Activated T-cell treated with anti-CD3 and anti-CD28 coated beads for 48 hours (primary cell): ENCODE measurements around the gene WDR4.
"Not testable (repeated sequence)": the region's sequence is repeated elsewhere in the genome, so short reads cannot be mapped to it uniquely, and the experiment has no call there.

Experiments used
- DNase-seq: peaks from one replicate; pipeline ENCODE4 v3.0.0-alpha.2; 2020; ENCODE audit warnings: low read depth

The WDR4 gene

GRCh38 chr21:42839271-42840231 lies 39.8 kb downstream of the WDR4 start:
- no peak for DNase-seq

- not testable (repeated sequence) for DNase-seq
These were observed 41.1 kb downstream of the WDR4 start for GRCh38 chr21:42838212-42838690.

DNA sequence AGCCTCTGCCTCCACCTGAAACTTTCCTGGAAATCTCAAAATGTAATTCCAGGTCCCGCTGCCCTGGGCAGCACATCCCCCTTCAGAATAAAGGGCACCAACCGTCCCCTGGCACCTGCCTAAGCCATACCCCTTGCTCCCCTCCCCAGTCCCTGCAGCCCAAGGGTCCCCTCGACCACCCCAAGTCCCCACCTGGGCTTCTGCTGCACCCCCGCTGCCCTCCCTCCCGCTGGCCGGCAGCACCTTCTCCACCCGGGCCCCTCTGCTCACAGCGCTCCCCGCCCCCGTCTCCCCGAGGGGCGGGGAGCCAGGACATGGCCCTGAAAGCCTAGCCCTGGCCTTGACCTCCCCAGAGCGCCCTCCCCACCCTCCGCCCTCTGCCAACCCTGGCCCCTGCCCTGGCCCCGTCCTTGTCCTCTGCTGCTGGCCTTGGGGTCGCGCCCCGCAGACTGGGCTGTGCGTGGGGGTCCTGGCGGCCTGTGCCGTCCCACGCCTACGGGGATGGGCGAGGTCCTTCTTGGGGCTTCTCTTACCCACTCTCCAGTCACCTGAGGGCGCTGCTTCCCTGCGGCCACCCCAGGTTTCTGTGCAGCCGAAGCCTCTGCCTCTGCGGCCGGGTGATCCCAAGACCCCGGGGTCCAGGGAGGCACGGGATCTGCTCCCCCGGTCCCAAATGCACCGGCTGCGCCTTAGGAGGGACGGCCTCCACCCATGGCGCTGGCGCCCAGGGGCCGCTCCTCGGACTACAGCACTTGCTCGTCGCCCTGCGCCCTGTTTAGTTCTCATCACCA lies 41.7 kb downstream of the WDR4 start:
- DNase-seq: no peak

DNA sequence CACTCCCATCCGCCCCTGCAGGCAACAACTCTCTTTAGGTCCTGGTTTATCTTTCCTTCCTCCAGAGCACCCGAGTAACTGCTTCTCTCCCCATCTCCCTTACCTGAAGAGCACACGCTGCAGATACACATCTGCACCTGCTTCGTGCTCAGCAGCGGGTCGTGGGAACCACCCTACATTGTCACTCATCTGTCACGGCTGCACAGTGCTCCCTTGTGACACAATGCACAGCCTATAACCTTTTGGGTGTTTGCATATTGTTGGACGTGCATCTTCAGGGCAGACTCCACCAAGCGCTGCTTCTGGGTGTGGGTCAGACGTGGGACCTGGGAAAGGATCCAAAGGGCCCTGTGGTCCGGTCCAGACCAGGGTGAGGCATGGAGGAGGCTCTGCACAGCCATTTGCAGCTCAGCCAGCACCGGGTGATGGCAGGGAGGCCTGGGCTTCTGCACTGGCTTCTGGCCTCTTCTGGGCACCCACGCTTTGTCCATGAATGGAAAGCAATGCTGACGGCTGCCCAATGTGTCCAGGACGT lies 42.5 kb downstream of the WDR4 start:
- no peak for DNase-seq

- DNase-seq: no peak
These were observed 43.0 kb downstream of the WDR4 start for GRCh38 chr21:42836402-42836666.

- no peak for DNase-seq
These were observed 43.5 kb downstream of the WDR4 start for GRCh38 chr21:42835611-42836401.

DNA sequence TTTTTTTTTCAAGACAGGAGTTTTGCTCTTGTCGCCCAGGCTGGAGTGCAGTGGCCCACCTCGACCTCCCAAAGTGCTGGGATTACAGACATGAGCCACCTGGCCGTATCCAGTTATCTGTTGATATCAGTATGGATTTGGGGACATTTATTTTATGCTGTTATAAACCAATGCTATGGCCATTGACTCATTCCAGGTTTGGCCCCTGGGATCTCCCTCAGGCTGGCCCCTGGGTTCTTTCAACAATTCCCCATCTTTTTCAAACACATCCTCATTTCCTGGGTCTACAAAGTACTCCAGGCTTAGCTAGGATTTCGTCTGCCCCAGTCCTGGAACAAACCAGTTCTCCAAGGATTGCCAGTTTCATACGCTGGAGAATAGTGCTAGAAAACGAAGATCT lies 44.1 kb downstream of the WDR4 start:
- no peak for DNase-seq

GRCh38 chr21:42834726-42835191 lies 44.6 kb downstream of the WDR4 start:
- DNase-seq: no peak

DNA sequence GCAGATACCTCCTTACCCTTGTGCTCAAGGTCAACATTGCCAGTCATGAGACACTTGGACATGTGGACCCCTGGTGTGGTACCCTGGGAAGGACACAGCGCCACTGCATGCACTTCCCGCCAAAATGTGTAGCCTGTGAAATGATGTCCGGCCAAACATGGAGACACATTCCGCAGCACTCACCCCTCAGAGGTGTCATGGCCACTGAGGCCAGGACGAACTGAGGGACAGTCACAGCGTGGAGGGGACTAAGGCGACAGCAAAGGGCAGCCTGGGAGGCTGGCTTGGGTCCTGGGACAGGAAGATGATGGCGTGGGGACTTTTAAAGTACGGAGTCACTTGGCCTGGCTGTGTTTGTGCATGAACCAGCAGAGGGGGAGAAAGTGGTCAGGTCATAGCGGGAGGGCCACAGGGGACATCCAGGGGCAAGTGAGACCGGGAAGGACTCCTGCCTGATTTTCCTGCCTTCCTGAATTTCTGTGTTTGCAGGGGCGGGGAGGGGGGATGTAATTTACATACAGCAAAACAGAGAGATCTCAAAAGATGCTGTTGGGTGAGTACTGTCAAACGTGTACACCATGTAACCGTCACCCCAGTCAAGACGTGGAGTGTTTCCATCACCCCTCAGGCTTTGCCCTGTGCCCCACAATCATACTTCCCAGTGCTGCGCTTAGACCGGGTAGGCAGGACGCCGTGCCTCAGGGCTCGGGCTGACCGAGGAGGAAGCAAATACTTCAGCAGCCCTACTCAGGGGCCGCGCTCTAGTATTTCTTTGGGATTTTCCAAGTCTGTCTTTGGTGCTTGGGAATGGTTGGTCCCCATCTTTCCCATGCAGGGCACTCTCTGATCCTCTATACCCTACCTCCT lies 45.2 kb downstream of the WDR4 start:
- no peak for DNase-seq

- DNase-seq: peak; percentile 59
These were observed 45.9 kb downstream of the WDR4 start for GRCh38 chr21:42833439-42833815.

GRCh38 chr21:42832321-42832630 lies 47.1 kb downstream of the WDR4 start:
- not testable (repeated sequence) for DNase-seq

DNA sequence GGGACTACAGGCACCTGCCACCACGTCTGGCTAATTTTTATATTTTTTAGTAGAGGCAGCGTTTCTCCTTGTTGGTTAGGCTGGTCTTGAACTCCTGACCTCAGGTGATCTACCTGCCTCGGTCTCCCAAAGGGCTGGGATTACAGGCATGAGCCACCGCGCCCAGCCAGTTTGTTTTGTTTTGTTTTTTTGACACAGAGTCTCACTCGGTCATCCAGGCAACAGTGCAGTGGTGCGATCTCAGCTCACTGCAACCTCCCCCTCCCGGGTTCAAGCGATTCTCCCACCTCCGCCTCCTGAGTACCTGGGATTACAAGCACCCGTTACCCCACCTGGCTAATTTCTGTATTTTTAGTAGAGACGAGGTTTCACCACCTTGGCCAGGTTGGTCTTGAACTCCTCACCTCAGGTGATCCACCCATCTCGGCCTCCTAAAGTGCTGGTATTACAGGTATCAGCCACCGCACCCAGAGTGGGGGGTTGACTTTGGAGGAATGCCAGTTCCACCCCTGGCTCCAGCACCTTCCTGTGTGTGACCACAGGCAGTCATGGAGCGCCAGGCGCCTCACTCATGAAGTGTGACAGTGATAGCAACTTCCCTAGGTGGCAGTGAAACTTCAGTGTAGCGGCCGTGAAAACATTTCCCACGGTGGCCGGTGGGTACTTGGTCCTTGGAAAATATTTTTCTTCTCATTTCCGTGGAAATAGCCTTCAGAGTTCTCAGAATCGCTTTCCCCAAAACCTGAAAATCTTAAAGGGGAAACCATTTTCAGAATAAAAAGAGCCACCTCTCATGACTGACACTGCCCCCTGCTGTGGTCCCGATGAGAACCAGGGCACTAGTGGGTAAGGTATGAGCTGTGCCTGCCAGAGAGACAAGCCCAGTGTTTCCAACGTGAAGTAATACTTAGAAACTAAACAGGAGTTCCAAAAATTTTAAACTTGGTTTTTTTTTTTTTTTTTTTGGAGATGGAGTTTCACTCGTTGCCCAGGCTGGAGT lies 48.6 kb downstream of the WDR4 start:
- no peak for DNase-seq

DNA sequence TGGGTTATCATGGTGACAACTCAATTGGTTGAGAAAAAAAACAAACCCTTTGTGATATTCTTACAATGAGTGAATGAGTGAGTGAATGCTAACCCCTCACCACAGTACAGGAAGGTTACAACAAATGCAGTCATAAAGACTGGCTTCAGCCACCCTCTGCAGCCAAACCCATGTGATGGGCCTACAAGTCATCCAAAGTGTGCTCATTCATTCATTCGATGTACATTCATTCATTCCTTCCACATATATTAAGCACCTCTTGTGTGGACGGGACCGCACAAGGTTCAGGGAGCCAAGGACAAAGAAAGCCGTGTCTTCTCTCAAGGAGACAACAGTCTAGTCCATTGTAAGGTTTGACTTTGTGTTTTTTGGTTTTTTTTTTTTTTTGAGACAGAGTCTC lies 49.4 kb downstream of the WDR4 start:
- no peak for DNase-seq

- no peak for DNase-seq
These were observed 49.9 kb downstream of the WDR4 start for GRCh38 chr21:42829417-42829816.

DNA sequence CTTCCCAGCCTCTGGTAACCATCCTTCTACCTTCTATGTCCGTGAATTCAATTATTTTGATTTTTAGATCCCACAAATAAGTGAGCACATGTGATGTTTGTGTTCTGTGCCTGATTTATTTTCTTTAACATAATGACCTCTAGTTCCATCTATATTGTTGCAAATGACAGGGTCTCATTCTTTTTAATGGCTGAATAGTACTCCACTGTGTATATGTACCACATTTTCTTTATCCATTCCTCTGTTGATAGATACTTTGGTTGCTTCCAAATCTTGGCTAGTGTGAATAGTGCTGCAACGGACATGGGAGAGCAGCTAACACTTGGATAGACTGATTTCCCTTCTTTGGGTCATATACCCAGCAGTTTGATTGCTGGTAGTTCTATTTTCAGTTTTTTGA lies 51.8 kb downstream of the WDR4 start:
- DNase-seq: no peak

DNA sequence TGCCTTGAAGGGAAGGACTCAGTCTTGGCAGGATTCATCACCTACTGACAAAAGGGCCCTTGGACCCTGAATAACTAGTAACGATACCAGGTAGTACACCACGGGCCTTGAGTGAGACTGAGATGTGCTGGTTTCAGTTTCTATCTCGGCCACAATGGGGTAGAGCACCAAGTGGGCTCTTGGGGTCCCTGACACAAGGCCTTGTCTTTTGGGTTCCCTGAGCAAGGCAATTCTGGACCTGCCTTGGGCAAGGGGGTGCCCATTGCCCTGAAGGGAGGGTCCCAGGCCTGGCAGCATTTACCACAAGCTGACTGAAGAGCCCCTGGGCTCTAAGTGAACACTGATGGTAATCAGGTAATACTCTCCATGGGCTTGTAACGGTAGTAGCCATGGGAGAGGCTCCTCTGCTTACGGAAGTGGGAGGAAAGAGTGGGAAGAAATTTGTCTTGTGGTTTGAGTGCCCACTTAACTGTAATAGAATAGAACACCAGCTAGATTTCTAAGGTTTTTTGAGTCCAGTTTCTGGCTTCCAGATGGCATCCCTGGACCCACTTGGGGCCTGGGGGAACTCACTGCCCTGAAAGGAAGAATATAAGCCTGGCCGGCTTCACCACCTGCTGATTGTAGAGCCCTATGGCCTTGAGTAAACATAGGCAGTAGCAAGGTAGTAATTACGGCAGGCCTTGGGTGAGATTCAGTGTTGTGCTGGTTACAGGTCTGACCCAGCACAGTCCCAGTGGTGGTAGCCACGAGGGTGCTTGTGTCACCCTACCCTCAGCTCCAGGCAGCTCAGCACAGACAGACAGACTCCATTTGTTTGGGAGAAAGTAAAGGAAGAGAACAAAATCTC lies 58.5 kb downstream of the WDR4 start:
- no peak for DNase-seq

DNA sequence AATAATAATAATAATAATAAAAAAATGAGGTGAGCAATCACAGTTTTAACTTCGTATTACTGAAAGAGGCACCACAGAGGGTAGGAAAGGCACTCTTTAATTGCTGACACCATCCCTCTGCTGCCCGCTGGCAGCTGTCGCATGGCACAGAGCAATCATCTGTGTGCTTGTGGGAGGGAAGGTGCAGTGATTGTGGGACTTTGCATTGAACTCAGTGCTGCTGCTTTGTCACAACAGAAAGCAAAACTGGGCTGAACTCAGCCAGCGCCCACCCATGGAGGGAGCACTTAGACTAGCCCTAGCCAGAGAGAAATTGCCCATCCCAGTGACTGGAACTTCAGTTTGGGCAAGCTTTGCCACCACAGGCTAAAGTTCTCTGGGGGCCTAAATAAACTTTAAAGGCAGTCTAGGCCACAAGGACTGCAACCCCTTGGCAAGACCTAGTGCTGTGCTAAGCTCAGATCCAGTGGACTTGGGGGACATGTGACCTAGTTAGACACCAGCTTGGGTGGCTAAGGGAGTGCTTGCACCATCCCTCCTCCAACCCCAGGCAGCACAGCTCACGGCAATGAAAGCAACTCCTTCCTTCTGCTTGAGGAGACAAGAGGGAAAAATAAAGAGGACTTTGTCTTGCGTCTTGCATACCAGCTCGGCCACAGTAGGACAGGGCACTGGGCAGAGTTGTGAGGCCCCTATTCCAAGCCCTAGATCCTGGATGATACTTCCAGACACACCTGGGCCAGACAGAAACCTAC lies 59.3 kb downstream of the WDR4 start:
- no peak for DNase-seq

DNA sequence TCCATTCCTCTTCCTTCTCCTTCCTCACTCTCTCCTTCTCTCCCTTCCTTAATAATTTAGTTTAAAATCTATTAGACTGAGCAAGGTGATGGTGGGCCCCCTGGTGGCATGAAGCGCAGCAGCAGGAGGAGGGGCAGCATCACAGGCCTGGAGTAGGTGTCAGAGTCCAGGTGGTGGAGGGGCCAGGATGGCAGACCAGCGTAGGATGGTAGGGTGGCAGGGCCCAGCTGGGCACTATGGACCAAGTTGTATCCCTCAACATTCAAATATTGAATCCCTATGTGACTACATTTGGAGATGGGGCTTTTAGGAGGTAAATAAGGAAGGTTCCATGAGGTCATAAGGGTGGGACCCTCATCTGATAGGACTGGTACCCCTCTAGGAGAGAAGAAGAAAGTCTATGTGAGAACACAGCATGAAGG lies 61.0 kb downstream of the WDR4 start:
- no peak for DNase-seq
